ENCODE results near the gene RTCA.

GRCh38 chr1:100309863-100310262 is 43.8 kb downstream of the RTCA start:
- TF ChIP-seq FOXM1 (IDR thresholded peaks at IDR 0.05; ENCODE audit: borderline replicate concordance) (no peak), SUZ12 (IDR thresholded peaks at IDR 0.05) (no peak), ARNT (IDR thresholded peaks at IDR 0.05) (no peak), FOXA1 (IDR thresholded peaks at IDR 0.05) (no peak), LEF1 (IDR thresholded peaks at IDR 0.05; ENCODE audit: borderline replicate concordance) (no peak), ZNF384 (IDR thresholded peaks at IDR 0.05) (no peak), FOXK2 (IDR thresholded peaks at IDR 0.05) (no peak), TARDBP (IDR thresholded peaks at IDR 0.05) (no peak), BHLHE40 (IDR thresholded peaks at IDR 0.05; ENCODE audit: borderline replicate concordance) (no peak), NFRKB (IDR thresholded peaks at IDR 0.05) (no peak), L3MBTL2 (conservative IDR thresholded peaks at IDR 0.05) (no peak), HDGF (IDR thresholded peaks at IDR 0.05; ENCODE audit: borderline replicate concordance) (no peak)

Measured in HEK293T (cell line).